ENCODE measurements around the gene PDHA2. TPM values are rescaled to one million over a fixed set of nuclear protein-coding genes. Genes with fewer than 3 reads are reported as not detected.

PDHA2 gene
- total and polyA plus RNA-seq, 12 donors: not detected

GRCh38 chr4:95835672-95836071 is 4.2 kb upstream of the PDHA2 start:
- ATAC-seq: no peak
- no peaks in the 10 kb centered on the region for H3K4me1 ChIP-seq
- 54 to 63% methylated on average over 3 of the region's 3 CpGs for WGBS, 2 donors
- peak in 1 of 2 donors; percentile 5 for DNase-seq
- H3K36me3 ChIP-seq: no peaks in the 10 kb centered on the region
- no peaks in the 10 kb centered on the region for H3K27me3 ChIP-seq
- no peaks in the 10 kb centered on the region for H3K9me3 ChIP-seq
- TF ChIP-seq CTCF (IDR thresholded peaks at IDR 0.05): peak in 6 of 9 donors; percentile 13 to 37 (median 20)
- no peak overlapping the region for H3K4me3 ChIP-seq
- intact Hi-C loops (cut with DNase I): no loop called here
- no peak overlapping the region for H3K27ac ChIP-seq

GRCh38 chr4:95838192-95838591 is 1.7 kb upstream of the PDHA2 start:
- no peaks in the 10 kb centered on the region for H3K4me1 ChIP-seq
- WGBS, 2 donors: 42 to 57% methylated on average over 2 of the region's 2 CpGs
- H3K4me3 ChIP-seq: no peak overlapping the region
- ATAC-seq (peak in 7 of 8 donors; percentile 25 to 98 (median 87)), DNase-seq (peak; percentile 7 to 14)
- intact Hi-C loops (cut with DNase I): no loop called here
- H3K36me3 ChIP-seq: no peaks in the 10 kb centered on the region
- TF ChIP-seq CTCF (IDR thresholded peaks at IDR 0.05): no peak
- no peaks in the 10 kb centered on the region for H3K9me3 ChIP-seq
- H3K27ac ChIP-seq: no peak overlapping the region
- no peaks in the 10 kb centered on the region for H3K27me3 ChIP-seq

- TF ChIP-seq CTCF (IDR thresholded peaks at IDR 0.05): no peak
- DNase-seq: no peak
- no peak overlapping the region for H3K4me3 ChIP-seq
- peak overlapping the region in 1 of 10 donors; percentile 17 for H3K27ac ChIP-seq
- H3K9me3 ChIP-seq: no peaks in the 10 kb centered on the region
- 56 to 70% methylated on average over 3 of the region's 3 CpGs for WGBS, 2 donors
- H3K36me3 ChIP-seq: no peaks in the 10 kb centered on the region
- peaks cover 0 to 7% (median 0%) of the 10 kb centered on the region in 9 donors for H3K4me1 ChIP-seq
- no peaks in the 10 kb centered on the region for H3K27me3 ChIP-seq
- peak in 4 of 8 donors; percentile 61 to 83 (median 72) for ATAC-seq
- intact Hi-C loops (cut with DNase I): no loop called here
These were observed 8.1 kb downstream of the PDHA2 start for GRCh38 chr4:95847908-95848460.

- ATAC-seq (no peak), DNase-seq (no peak)
- no peak for TF ChIP-seq CTCF (IDR thresholded peaks at IDR 0.05)
- H3K36me3 ChIP-seq: no peaks in the 10 kb centered on the region
- H3K4me3 ChIP-seq: no peak overlapping the region
- no peaks in the 10 kb centered on the region for H3K9me3 ChIP-seq
- H3K27me3 ChIP-seq: no peaks in the 10 kb centered on the region
- intact Hi-C loops (cut with DNase I): no loop called here
- H3K4me1 ChIP-seq: peaks cover 0 to 7% (median 0%) of the 10 kb centered on the region in 9 donors
- H3K27ac ChIP-seq: no peak overlapping the region
These were observed 10.3 kb downstream of the PDHA2 start for GRCh38 chr4:95850161-95850560.
